ENCODE measurements around the gene ALKAL2. TPM values are rescaled to one million over a fixed set of nuclear protein-coding genes. Genes with fewer than 3 reads are reported as not detected.

Gene ALKAL2
- total RNA-seq, 4 donors from 2014 or later: 0.30 to 15.9 (median 0.89) TPM; not detected in 1

- ATAC-seq: no peak
- Histone ChIP-seq H3K4me3 (no peak overlapping the region), H3K27ac (no peak overlapping the region), H3K36me3 (peaks cover 3 to 90% of the 10 kb centered on the region in 2 donors), H3K9me3 (no peaks in the 10 kb centered on the region), H3K4me1 (no peaks in the 10 kb centered on the region), H3K27me3 (no peaks in the 10 kb centered on the region)
- TF ChIP-seq POLR2AphosphoS5 (IDR thresholded peaks at IDR 0.05) (no peak), EP300 (IDR thresholded peaks at IDR 0.05) (no peak), POLR2A (IDR thresholded peaks at IDR 0.05) (no peak)
- TF ChIP-seq, protein P1, sequence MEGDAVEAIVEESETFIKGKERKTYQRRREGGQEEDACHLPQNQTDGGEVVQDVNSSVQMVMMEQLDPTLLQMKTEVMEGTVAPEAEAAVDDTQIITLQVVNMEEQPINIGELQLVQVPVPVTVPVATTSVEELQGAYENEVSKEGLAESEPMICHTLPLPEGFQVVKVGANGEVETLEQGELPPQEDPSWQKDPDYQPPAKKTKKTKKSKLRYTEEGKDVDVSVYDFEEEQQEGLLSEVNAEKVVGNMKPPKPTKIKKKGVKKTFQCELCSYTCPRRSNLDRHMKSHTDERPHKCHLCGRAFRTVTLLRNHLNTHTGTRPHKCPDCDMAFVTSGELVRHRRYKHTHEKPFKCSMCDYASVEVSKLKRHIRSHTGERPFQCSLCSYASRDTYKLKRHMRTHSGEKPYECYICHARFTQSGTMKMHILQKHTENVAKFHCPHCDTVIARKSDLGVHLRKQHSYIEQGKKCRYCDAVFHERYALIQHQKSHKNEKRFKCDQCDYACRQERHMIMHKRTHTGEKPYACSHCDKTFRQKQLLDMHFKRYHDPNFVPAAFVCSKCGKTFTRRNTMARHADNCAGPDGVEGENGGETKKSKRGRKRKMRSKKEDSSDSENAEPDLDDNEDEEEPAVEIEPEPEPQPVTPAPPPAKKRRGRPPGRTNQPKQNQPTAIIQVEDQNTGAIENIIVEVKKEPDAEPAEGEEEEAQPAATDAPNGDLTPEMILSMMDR (IDR thresholded peaks at IDR 0.05): no peak
- WGBS, 2 donors (ENCODE audit: low coverage in 1 of 2): 84 to 94% methylated on average over 6 of the region's 7 CpGs
Measured at GRCh38 chr2:244547-244946, 43.3 kb downstream of the ALKAL2 start.

GRCh38 chr2:238869-239268 lies 49.0 kb downstream of the ALKAL2 start:
- no peak for ATAC-seq
- TF ChIP-seq EP300 (IDR thresholded peaks at IDR 0.05) (no peak), POLR2AphosphoS5 (IDR thresholded peaks at IDR 0.05) (no peak), POLR2A (IDR thresholded peaks at IDR 0.05) (no peak)
- TF ChIP-seq, protein P1 (IDR thresholded peaks at IDR 0.05): no peak
- Histone ChIP-seq H3K36me3 (peaks cover 3 to 67% of the 10 kb centered on the region in 2 donors), H3K4me1 (no peaks in the 10 kb centered on the region), H3K27ac (no peak overlapping the region), H3K4me3 (no peak overlapping the region), H3K9me3 (no peaks in the 10 kb centered on the region), H3K27me3 (no peaks in the 10 kb centered on the region)
- 78 to 88% methylated on average over 1 to 5 of the region's 5 CpGs for WGBS, 2 donors (ENCODE audit: low coverage in 1 of 2)

- H3K27me3 ChIP-seq: no peaks in the 10 kb centered on the region
- TF ChIP-seq POLR2A (IDR thresholded peaks at IDR 0.05) (no peak), EP300 (IDR thresholded peaks at IDR 0.05) (no peak), POLR2AphosphoS5 (IDR thresholded peaks at IDR 0.05) (no peak)
- TF ChIP-seq, protein P1 (IDR thresholded peaks at IDR 0.05): no peak
- no peak for ATAC-seq
- 42 to 55% methylated on average over 3 of the region's 3 CpGs for WGBS, 2 donors (ENCODE audit: low coverage in 1 of 2)
- no peak overlapping the region for H3K27ac ChIP-seq
- H3K4me3 ChIP-seq: no peak overlapping the region
- H3K36me3 ChIP-seq: peaks cover 1 to 67% of the 10 kb centered on the region in 2 donors
- no peaks in the 10 kb centered on the region for H3K4me1 ChIP-seq
- H3K9me3 ChIP-seq: no peaks in the 10 kb centered on the region
Measured at GRCh38 chr2:238431-238830, 49.5 kb downstream of the ALKAL2 start.

DNA sequence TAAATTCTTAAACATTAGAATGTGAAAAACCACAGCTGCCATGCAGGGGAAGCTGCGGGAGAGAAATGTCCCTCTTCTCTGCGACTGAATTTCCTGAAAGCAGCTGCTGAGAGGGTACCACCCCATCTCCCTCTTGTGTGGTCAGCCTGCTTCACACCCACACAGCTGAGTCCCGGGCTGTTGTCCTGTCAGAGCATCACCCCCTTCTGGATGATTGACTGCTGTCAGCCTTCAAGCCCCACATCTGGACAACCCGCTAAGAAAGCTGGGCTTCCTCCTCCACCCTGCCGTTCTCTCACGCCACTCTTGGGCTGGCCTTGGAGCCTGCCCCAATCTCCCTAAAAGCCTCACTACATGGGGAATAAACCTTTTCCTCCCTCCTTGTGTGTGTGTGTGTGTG lies 50.0 kb downstream of the ALKAL2 start:
- H3K9me3 ChIP-seq: no peaks in the 10 kb centered on the region
- H3K4me3 ChIP-seq: no peak overlapping the region
- ATAC-seq: no peak
- no peak for TF ChIP-seq EP300 (IDR thresholded peaks at IDR 0.05)
- TF ChIP-seq POLR2A (IDR thresholded peaks at IDR 0.05): no peak
- TF ChIP-seq, protein P1 (IDR thresholded peaks at IDR 0.05): no peak
- H3K4me1 ChIP-seq: no peaks in the 10 kb centered on the region
- 82% methylated on average over 5 of the region's 6 CpGs; no CpG with 5 or more reads in 1 of the 2 donors for WGBS, 2 donors (ENCODE audit: low coverage in 1 of 2)
- no peak overlapping the region for H3K27ac ChIP-seq
- H3K27me3 ChIP-seq: no peaks in the 10 kb centered on the region
- H3K36me3 ChIP-seq: peaks cover 0 to 67% of the 10 kb centered on the region in 2 donors

- TF ChIP-seq POLR2A (IDR thresholded peaks at IDR 0.05): no peak
- H3K9me3 ChIP-seq: no peaks in the 10 kb centered on the region
- H3K36me3 ChIP-seq: peaks cover 0 to 65% of the 10 kb centered on the region in 2 donors
- H3K27ac ChIP-seq: no peak overlapping the region
- WGBS, 2 donors (ENCODE audit: low coverage in 1 of 2): 87% methylated on average over 6 of the region's 6 CpGs
- ATAC-seq: no peak
- H3K27me3 ChIP-seq: no peaks in the 10 kb centered on the region
- no peaks in the 10 kb centered on the region for H3K4me1 ChIP-seq
- H3K4me3 ChIP-seq: no peak overlapping the region
Measured at GRCh38 chr2:236993-237539, 50.8 kb downstream of the ALKAL2 start.
